Measurements from ENCODE around the gene ARHGEF11.

ARHGEF11 gene

DNA sequence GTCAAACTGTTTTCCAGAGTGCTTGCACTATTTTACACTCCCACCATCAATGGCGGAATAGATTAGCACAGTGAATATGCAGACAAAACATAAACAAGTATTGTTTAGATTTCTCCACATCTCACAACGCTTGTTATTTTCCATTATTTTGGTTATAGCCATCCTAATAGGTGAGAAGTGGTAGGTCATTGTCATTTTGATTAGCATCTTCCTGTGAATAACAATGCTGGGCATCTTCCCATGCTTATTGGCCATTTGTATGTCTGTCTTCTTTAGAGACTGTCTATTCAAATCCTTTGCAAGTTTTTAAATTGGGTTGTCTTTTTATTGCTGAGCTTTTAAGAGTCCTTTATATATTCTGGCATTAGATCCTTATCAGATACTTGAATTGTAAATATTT, 70.5 kb downstream of the ARHGEF11 start:
- Histone ChIP-seq H3K79me1 (ENCODE audit: low read depth, low read length) (peaks cover 2% of the 10 kb centered on the region), H3K4me1 (ENCODE audit: control insufficient read depth in 2 of 2, insufficient read depth in 1 of 2, low read depth in 1 of 2, low read length in 2 of 2) (peaks cover 0 to 1% of the 10 kb centered on the region in 2 donors), H3K4me3 (ENCODE audit: low read length in 2 of 2) (no peak overlapping the region), H2BK5ac (ENCODE audit: low read length) (no peak overlapping the region), H4K8ac (ENCODE audit: low read depth, low read length) (no peak overlapping the region), H3K18ac (ENCODE audit: low read length) (no peak overlapping the region), H3K4ac (ENCODE audit: low read length) (no peak overlapping the region), H3K27ac (replicated peaks; ENCODE audit: low read length) (no peak overlapping the region), H2AK5ac (ENCODE audit: low read depth, low read length) (no peak overlapping the region), H2AFZ (ENCODE audit: low read length) (no peak overlapping the region), H2BK12ac (ENCODE audit: low read length) (no peak overlapping the region), H2BK120ac (ENCODE audit: low read depth, low read length) (no peak overlapping the region), H3K23ac (ENCODE audit: low read depth, low read length, poor library complexity) (no peak overlapping the region), H3K36me3 (replicated peaks in 1 of 2; ENCODE audit: control insufficient read depth in 2 of 2, insufficient read depth in 2 of 2, low read length in 2 of 2) (peaks cover 20 to 97% of the 10 kb centered on the region in 2 donors), H3K14ac (ENCODE audit: low read length) (no peak overlapping the region), H3K9me3 (replicated peaks in 1 of 2; ENCODE audit: control insufficient read depth in 2 of 2, insufficient read depth in 1 of 2, low read depth in 1 of 2, low read length in 2 of 2) (no peaks in the 10 kb centered on the region), H3K9ac (ENCODE audit: low read depth, low read length, poor library complexity) (no peak overlapping the region), H4K91ac (ENCODE audit: low read depth, low read length, poor library complexity) (no peak overlapping the region), H2BK15ac (ENCODE audit: low read length) (no peak overlapping the region), H3K4me2 (ENCODE audit: insufficient read depth, low read length, poor library complexity, severe bottlenecking) (no peak overlapping the region), H3K27me3 (ENCODE audit: control insufficient read depth in 3 of 3, insufficient read depth in 3 of 3, low read depth in 1 of 3, low read length in 3 of 3) (no peaks in the 10 kb centered on the region)
- no peak for DNase-seq (ENCODE audit: low spot score)
- WGBS, 2 donors (ENCODE audit: extremely low coverage in 2 of 2, insufficient read length in 2 of 2, insufficient replicate concordance in 1 of 2), result no CpG with 5 or more reads among the region's 2 CpGs

- Histone ChIP-seq H2BK12ac (ENCODE audit: low read length) (no peak overlapping the region), H4K91ac (ENCODE audit: low read depth, low read length, poor library complexity) (no peak overlapping the region), H3K36me3 (replicated peaks in 1 of 2; ENCODE audit: control insufficient read depth in 2 of 2, insufficient read depth in 2 of 2, low read length in 2 of 2) (peaks cover 18 to 99% of the 10 kb centered on the region in 2 donors), H3K79me1 (ENCODE audit: low read depth, low read length) (peaks cover 2% of the 10 kb centered on the region), H3K9ac (ENCODE audit: low read depth, low read length, poor library complexity) (no peak overlapping the region), H3K23ac (ENCODE audit: low read depth, low read length, poor library complexity) (no peak overlapping the region), H3K4ac (ENCODE audit: low read length) (no peak overlapping the region), H3K4me2 (ENCODE audit: insufficient read depth, low read length, poor library complexity, severe bottlenecking) (no peak overlapping the region), H2BK5ac (ENCODE audit: low read length) (no peak overlapping the region), H2BK15ac (ENCODE audit: low read length) (no peak overlapping the region), H2BK120ac (ENCODE audit: low read depth, low read length) (no peak overlapping the region), H3K9me3 (replicated peaks in 1 of 2; ENCODE audit: control insufficient read depth in 2 of 2, insufficient read depth in 1 of 2, low read depth in 1 of 2, low read length in 2 of 2) (no peaks in the 10 kb centered on the region), H3K14ac (ENCODE audit: low read length) (no peak overlapping the region), H4K8ac (ENCODE audit: low read depth, low read length) (no peak overlapping the region), H3K4me3 (ENCODE audit: low read length in 2 of 2) (no peak overlapping the region), H3K18ac (ENCODE audit: low read length) (no peak overlapping the region), H3K27ac (replicated peaks; ENCODE audit: low read length) (no peak overlapping the region), H2AK5ac (ENCODE audit: low read depth, low read length) (no peak overlapping the region), H3K27me3 (ENCODE audit: control insufficient read depth in 3 of 3, insufficient read depth in 3 of 3, low read depth in 1 of 3, low read length in 3 of 3) (no peaks in the 10 kb centered on the region), H3K4me1 (ENCODE audit: control insufficient read depth in 2 of 2, insufficient read depth in 1 of 2, low read depth in 1 of 2, low read length in 2 of 2) (peaks cover 0 to 1% of the 10 kb centered on the region in 2 donors), H2AFZ (ENCODE audit: low read length) (no peak overlapping the region)
- WGBS, 2 donors (ENCODE audit: extremely low coverage in 2 of 2, insufficient read length in 2 of 2, insufficient replicate concordance in 1 of 2), result no CpG with 5 or more reads among the region's 2 CpGs
- DNase-seq (ENCODE audit: low spot score), result no peak
Measured at GRCh38 chr1:156973417-156973816, 72.1 kb downstream of the ARHGEF11 start.

- H2AFZ ChIP-seq (ENCODE audit: low read length), result no peak overlapping the region
- peaks cover 12 to 97% of the 10 kb centered on the region in 2 donors for H3K36me3 ChIP-seq (replicated peaks in 1 of 2; ENCODE audit: control insufficient read depth in 2 of 2, insufficient read depth in 2 of 2, low read length in 2 of 2)
- H3K9ac ChIP-seq (ENCODE audit: low read depth, low read length, poor library complexity), result no peak overlapping the region
- no peak overlapping the region for H2BK5ac ChIP-seq (ENCODE audit: low read length)
- H3K4me1 ChIP-seq (ENCODE audit: control insufficient read depth in 2 of 2, insufficient read depth in 1 of 2, low read depth in 1 of 2, low read length in 2 of 2), result peaks cover 0 to 1% of the 10 kb centered on the region in 2 donors
- H4K91ac ChIP-seq (ENCODE audit: low read depth, low read length, poor library complexity), result no peak overlapping the region
- no peak overlapping the region for H3K4ac ChIP-seq (ENCODE audit: low read length)
- WGBS, 2 donors (ENCODE audit: extremely low coverage in 2 of 2, insufficient read length in 2 of 2, insufficient replicate concordance in 1 of 2), result no CpG with 5 or more reads among the region's 3 CpGs
- no peak overlapping the region for H4K8ac ChIP-seq (ENCODE audit: low read depth, low read length)
- no peak overlapping the region for H3K4me2 ChIP-seq (ENCODE audit: insufficient read depth, low read length, poor library complexity, severe bottlenecking)
- DNase-seq (ENCODE audit: low spot score), result no peak
- H3K18ac ChIP-seq (ENCODE audit: low read length), result no peak overlapping the region
- H3K27me3 ChIP-seq (ENCODE audit: control insufficient read depth in 3 of 3, insufficient read depth in 3 of 3, low read depth in 1 of 3, low read length in 3 of 3), result no peaks in the 10 kb centered on the region
- no peak overlapping the region for H2BK15ac ChIP-seq (ENCODE audit: low read length)
- H3K79me1 ChIP-seq (ENCODE audit: low read depth, low read length), result peaks cover 2% of the 10 kb centered on the region
- H2AK5ac ChIP-seq (ENCODE audit: low read depth, low read length), result no peak overlapping the region
- H3K23ac ChIP-seq (ENCODE audit: low read depth, low read length, poor library complexity), result no peak overlapping the region
- no peak overlapping the region for H2BK120ac ChIP-seq (ENCODE audit: low read depth, low read length)
- H3K27ac ChIP-seq (replicated peaks; ENCODE audit: low read length), result no peak overlapping the region
- no peaks in the 10 kb centered on the region for H3K9me3 ChIP-seq (replicated peaks in 1 of 2; ENCODE audit: control insufficient read depth in 2 of 2, insufficient read depth in 1 of 2, low read depth in 1 of 2, low read length in 2 of 2)
- no peak overlapping the region for H3K14ac ChIP-seq (ENCODE audit: low read length)
- H2BK12ac ChIP-seq (ENCODE audit: low read length), result no peak overlapping the region
- H3K4me3 ChIP-seq (ENCODE audit: low read length in 2 of 2), result no peak overlapping the region
Measured at GRCh38 chr1:156970017-156970416, 75.5 kb downstream of the ARHGEF11 start.

DNA sequence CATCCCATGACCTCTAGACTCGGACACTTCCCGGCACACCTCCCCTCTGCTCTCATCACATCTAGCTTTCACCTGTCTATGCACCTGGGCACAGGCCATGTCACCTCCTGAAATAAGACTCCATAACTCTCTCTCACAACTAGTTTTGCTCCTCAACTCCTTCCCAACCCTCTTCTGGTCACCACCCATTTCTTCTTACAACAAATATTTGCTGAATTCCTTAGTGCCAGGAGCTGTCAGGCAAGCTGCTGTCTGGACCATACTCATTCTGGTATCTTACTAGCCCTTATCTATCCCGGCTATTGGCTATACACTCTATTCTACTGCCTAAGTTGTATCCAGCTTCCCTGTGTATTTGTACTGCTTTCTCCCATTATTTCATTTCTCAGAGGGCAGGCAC, 76.0 kb downstream of the ARHGEF11 start:
- no peak overlapping the region for H3K4me2 ChIP-seq (ENCODE audit: insufficient read depth, low read length, poor library complexity, severe bottlenecking)
- no CpG with 5 or more reads among the region's 3 CpGs for WGBS, 2 donors (ENCODE audit: extremely low coverage in 2 of 2, insufficient read length in 2 of 2, insufficient replicate concordance in 1 of 2)
- H2BK120ac ChIP-seq (ENCODE audit: low read depth, low read length), result no peak overlapping the region
- peaks cover 0 to 1% of the 10 kb centered on the region in 2 donors for H3K4me1 ChIP-seq (ENCODE audit: control insufficient read depth in 2 of 2, insufficient read depth in 1 of 2, low read depth in 1 of 2, low read length in 2 of 2)
- no peak overlapping the region for H3K9ac ChIP-seq (ENCODE audit: low read depth, low read length, poor library complexity)
- no peak overlapping the region for H2BK15ac ChIP-seq (ENCODE audit: low read length)
- H4K8ac ChIP-seq (ENCODE audit: low read depth, low read length), result no peak overlapping the region
- H3K79me1 ChIP-seq (ENCODE audit: low read depth, low read length), result peaks cover 2% of the 10 kb centered on the region
- H2AK5ac ChIP-seq (ENCODE audit: low read depth, low read length), result no peak overlapping the region
- peaks cover 12 to 97% of the 10 kb centered on the region in 2 donors for H3K36me3 ChIP-seq (replicated peaks in 1 of 2; ENCODE audit: control insufficient read depth in 2 of 2, insufficient read depth in 2 of 2, low read length in 2 of 2)
- no peak overlapping the region for H2BK5ac ChIP-seq (ENCODE audit: low read length)
- no peak overlapping the region for H4K91ac ChIP-seq (ENCODE audit: low read depth, low read length, poor library complexity)
- H3K27me3 ChIP-seq (ENCODE audit: control insufficient read depth in 3 of 3, insufficient read depth in 3 of 3, low read depth in 1 of 3, low read length in 3 of 3), result no peaks in the 10 kb centered on the region
- no peak overlapping the region for H3K27ac ChIP-seq (replicated peaks; ENCODE audit: low read length)
- no peak overlapping the region for H3K4ac ChIP-seq (ENCODE audit: low read length)
- H3K23ac ChIP-seq (ENCODE audit: low read depth, low read length, poor library complexity), result no peak overlapping the region
- no peaks in the 10 kb centered on the region for H3K9me3 ChIP-seq (replicated peaks in 1 of 2; ENCODE audit: control insufficient read depth in 2 of 2, insufficient read depth in 1 of 2, low read depth in 1 of 2, low read length in 2 of 2)
- H3K4me3 ChIP-seq (ENCODE audit: low read length in 2 of 2), result no peak overlapping the region
- no peak overlapping the region for H2BK12ac ChIP-seq (ENCODE audit: low read length)
- no peak overlapping the region for H2AFZ ChIP-seq (ENCODE audit: low read length)
- H3K14ac ChIP-seq (ENCODE audit: low read length), result no peak overlapping the region
- DNase-seq (ENCODE audit: low spot score), result no peak
- no peak overlapping the region for H3K18ac ChIP-seq (ENCODE audit: low read length)

Measured in neuronal stem cell (in vitro differentiated cells).